Breast epithelium (tissue), 4 donors: ENCODE data around the gene HBEGF. TPM values are rescaled to one million over a fixed set of nuclear protein-coding genes. Genes with fewer than 3 reads are reported as not detected.

Experiments
- DNase-seq, 2 donors: peaks; one replicate each; pipeline ENCODE4 v3.0.0-alpha.2; 2019; ENCODE audit warnings: low spot score in 2 of 2
- H3K27ac ChIP-seq, 2 donors: fragments of 200-600 bp; sonication (generic) in 1 of 2; one replicate each; pipeline ENCODE4 v1.5.1; 2016 to 2019; ENCODE audit warnings: mild to moderate bottlenecking in 1 of 2
- H3K27me3 ChIP-seq, 2 donors: fragments of 200-600 bp; sonication (generic) in 1 of 2; one replicate each; pipeline versions ENCODE4 v1.5.1 to v1.6.0; 2017 to 2019; ENCODE audit warnings: control low read depth in 1 of 2, mild to moderate bottlenecking in 1 of 2
- H3K36me3 ChIP-seq: fragments of 200-600 bp; one replicate; pipeline ENCODE4 v1.5.1; 2019
- H3K4me1 ChIP-seq, 2 donors: fragments of 200-600 bp; sonication (generic); one replicate each; pipeline ENCODE4 v1.5.1; 2016 to 2019; ENCODE audit warnings: control low read depth in 1 of 2
- H3K4me3 ChIP-seq, 3 donors: fragments of 200-600 bp; sonication (generic); 1 replicate in 2 of 3; 2 replicates in 1 of 3; pipeline ENCODE4 v1.5.1; 2016 to 2019; ENCODE audit warnings: mild to moderate bottlenecking in 3 of 3, moderate library complexity in 2 of 3
- H3K9me3 ChIP-seq, 2 donors: fragments of 200-600 bp; sonication (generic) in 1 of 2; one replicate each; pipeline ENCODE4 v1.5.1; 2016 to 2019; ENCODE audit warnings: control low read depth in 1 of 2
- POLR2A ChIP-seq: fragments of 450-650 bp; IDR thresholded peaks from one replicate; pipeline ENCODE4 v1.6.1; 2016; ENCODE audit warnings: antibody characterized with exemption, mild to moderate bottlenecking, moderate library complexity
- POLR2AphosphoS5 ChIP-seq, 3 donors: sonication (generic); formaldehyde crosslinking; IDR thresholded peaks; one replicate each; pipeline ENCODE4 v1.6.1; 2017; ENCODE audit warnings: antibody characterized with exemption in 3 of 3
- intact Hi-C: fragments of 100-400 bp; cut with DNase I; formaldehyde crosslinking; loops from one replicate; pipeline ENCODE4 v1.15.1; 2023; ENCODE audit warnings: low total_unique reads
- total RNA-seq, 3 donors: library from RNA; depleted of rRNA; stranded (reverse); fragments of >200 nt; gene quantifications; one replicate each; pipeline ENCODE4 v1.1.0, GENCODE V29; 2016
- TF ChIP-seq, protein P1 (sequence below), 3 donors: fragments of 450-650 bp; IDR thresholded peaks; one replicate each; pipeline ENCODE4 v1.5.1; 2016 to 2017; ENCODE audit warnings: antibody characterized with exemption in 3 of 3, mild to moderate bottlenecking in 3 of 3, moderate library complexity in 3 of 3

Gene HBEGF
- total RNA-seq, 3 donors from 2014 or later, result 4.3 to 22.9 (median 13.5) TPM

DNA sequence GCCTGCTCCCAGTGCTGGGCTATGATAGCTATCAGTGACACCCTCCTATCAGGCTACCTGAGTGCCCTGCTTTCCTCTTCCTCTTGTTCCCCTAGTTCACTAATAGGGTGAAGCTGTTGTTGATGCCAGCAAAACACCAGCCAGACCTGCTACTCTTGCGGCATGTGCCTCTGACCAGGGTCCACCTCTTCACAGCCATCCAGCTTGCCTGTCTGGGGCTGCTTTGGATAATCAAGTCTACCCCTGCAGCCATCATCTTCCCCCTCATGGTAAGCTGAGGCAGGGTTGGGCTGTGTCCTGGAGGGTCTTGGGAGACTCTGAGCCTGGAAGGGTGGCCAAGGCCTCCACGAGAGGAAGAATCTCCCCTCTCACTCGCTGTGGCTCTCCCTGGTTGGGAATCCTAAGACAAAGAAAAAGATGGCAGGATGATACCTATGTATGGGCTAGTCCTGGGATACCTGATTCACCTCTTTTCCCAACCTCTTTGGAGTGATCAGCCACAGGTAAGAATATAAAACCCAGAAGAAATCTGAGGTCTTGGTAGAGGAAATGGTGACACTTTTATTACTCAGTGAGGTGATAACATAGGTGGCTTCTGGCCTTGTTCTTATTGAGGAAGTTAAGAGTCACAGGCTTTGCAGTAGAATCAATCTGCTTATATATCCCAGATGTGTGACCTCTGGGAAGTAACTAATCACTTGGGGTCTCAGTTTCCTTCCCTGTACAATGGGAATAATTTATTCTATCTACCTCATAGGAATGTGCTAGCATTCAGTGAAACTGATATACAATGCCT is 25.2 kb upstream of the HBEGF start:
- intact Hi-C loops, result no loop called here
- DNase-seq, result no peak
- Histone ChIP-seq H3K36me3 (no peaks in the 10 kb centered on the region), H3K27me3 (no peaks in the 10 kb centered on the region), H3K4me3 (no peak overlapping the region), H3K9me3 (no peaks in the 10 kb centered on the region), H3K4me1 (no peaks in the 10 kb centered on the region), H3K27ac (no peak overlapping the region)
- TF ChIP-seq, protein P1, sequence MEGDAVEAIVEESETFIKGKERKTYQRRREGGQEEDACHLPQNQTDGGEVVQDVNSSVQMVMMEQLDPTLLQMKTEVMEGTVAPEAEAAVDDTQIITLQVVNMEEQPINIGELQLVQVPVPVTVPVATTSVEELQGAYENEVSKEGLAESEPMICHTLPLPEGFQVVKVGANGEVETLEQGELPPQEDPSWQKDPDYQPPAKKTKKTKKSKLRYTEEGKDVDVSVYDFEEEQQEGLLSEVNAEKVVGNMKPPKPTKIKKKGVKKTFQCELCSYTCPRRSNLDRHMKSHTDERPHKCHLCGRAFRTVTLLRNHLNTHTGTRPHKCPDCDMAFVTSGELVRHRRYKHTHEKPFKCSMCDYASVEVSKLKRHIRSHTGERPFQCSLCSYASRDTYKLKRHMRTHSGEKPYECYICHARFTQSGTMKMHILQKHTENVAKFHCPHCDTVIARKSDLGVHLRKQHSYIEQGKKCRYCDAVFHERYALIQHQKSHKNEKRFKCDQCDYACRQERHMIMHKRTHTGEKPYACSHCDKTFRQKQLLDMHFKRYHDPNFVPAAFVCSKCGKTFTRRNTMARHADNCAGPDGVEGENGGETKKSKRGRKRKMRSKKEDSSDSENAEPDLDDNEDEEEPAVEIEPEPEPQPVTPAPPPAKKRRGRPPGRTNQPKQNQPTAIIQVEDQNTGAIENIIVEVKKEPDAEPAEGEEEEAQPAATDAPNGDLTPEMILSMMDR (IDR thresholded peaks at IDR 0.05), result no peak
- TF ChIP-seq POLR2A (no peak), POLR2AphosphoS5 (IDR thresholded peaks at IDR 0.05) (no peak)

DNA sequence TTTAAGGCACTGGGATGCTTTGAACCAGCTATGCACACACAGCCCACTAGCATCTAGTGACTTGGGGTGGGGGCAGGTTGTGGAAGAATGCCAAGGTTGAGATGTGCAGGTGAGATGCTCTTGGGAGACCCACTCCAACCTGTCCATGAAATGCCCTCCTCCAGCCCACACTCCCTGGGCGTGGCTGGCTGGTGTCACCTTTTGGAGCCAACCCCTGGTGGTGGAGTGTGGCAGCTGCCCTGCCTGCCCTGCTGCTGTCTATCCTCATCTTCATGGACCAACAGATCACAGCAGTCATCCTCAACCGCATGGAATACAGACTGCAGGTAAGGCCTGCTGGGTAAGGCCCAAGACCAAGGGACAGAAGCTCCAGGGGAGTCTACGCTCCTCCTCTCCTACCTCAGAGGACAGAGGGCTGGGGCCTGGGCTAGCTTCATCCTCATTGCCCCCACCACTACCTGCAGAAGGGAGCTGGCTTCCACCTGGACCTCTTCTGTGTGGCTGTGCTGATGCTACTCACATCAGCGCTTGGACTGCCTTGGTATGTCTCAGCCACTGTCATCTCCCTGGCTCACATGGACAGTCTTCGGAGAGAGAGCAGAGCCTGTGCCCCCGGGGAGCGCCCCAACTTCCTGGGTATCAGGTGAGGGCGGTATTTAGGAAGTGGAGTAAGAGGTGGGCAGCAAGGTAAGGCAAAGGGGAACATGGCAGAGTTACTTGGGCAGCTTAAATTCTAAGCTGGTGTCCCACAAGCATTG is 21.0 kb upstream of the HBEGF start:
- H3K27me3 ChIP-seq, result no peaks in the 10 kb centered on the region
- H3K4me3 ChIP-seq, result no peak overlapping the region
- H3K4me1 ChIP-seq, result no peaks in the 10 kb centered on the region
- H3K36me3 ChIP-seq, result no peaks in the 10 kb centered on the region
- H3K27ac ChIP-seq, result no peak overlapping the region
- DNase-seq, result no peak
- TF ChIP-seq, protein P1 (IDR thresholded peaks at IDR 0.05), result no peak
- TF ChIP-seq POLR2AphosphoS5 (IDR thresholded peaks at IDR 0.05) (no peak), POLR2A (no peak)
- H3K9me3 ChIP-seq, result no peaks in the 10 kb centered on the region
- intact Hi-C loops, result no loop called here

DNA sequence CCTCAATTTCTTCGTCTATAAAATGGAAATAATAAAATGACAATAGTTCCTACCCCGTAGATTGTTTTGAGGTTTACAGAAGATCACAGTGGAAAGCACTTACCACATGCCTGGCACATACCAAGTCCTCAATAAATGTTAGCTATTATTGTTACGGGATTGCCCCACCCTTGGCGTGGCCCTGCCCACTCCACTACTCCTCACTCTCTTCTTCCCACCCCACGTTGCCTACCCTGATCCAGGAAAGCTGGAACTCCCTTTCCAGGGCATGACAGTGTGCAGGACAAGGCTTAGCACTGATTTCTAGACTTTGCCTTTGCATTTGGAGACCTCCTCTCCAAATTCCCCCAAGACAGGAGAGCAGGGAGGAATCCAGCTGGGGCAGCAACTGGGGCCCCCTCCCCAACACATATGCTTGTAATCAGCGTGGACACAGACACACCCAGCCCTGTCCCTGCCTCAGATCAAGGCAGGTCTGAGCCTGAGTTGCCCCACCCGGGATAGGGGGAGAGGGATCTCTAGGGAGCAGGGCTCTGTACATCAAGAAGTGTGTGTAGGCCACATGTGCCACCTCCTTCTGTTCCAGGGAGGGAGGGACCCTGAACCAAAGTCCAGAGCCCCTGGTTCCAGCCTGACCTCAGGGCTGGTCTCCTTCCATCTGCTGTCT is 20.3 kb upstream of the HBEGF start:
- intact Hi-C loops, result no loop called here
- Histone ChIP-seq H3K27me3 (no peaks in the 10 kb centered on the region), H3K4me1 (no peaks in the 10 kb centered on the region), H3K4me3 (no peak overlapping the region), H3K27ac (no peak overlapping the region), H3K36me3 (no peaks in the 10 kb centered on the region), H3K9me3 (no peaks in the 10 kb centered on the region)
- no peak for DNase-seq
- TF ChIP-seq, protein P1 (IDR thresholded peaks at IDR 0.05), result no peak
- TF ChIP-seq POLR2AphosphoS5 (IDR thresholded peaks at IDR 0.05), result no peak
- TF ChIP-seq POLR2A, result no peak

DNA sequence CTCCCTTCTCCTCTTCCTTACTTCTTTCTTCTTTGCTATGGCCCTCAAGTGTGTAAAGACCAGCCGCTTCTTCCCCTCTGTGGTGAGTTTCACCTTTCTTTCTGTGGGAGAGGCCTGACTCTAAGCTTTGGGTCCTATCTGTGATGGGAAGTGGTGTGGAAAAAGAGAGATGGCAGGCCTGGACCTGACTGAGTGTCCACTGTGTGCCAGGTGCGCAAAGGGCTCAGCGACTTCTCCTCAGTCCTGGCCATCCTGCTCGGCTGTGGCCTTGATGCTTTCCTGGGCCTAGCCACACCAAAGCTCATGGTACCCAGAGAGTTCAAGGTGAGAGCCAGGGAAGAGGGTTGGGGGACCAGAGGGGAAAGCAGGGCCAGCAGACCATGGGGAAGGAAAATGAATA is 19.5 kb upstream of the HBEGF start:
- no peak for DNase-seq
- H3K36me3 ChIP-seq, result no peaks in the 10 kb centered on the region

More for the DNA sequence above, 19.5 kb upstream of the HBEGF start:
- Histone ChIP-seq H3K4me3 (no peak overlapping the region), H3K4me1 (no peaks in the 10 kb centered on the region), H3K27ac (no peak overlapping the region), H3K9me3 (no peaks in the 10 kb centered on the region), H3K27me3 (no peaks in the 10 kb centered on the region)
- TF ChIP-seq POLR2A, result no peak
- TF ChIP-seq, protein P1 (IDR thresholded peaks at IDR 0.05), result no peak
- TF ChIP-seq POLR2AphosphoS5 (IDR thresholded peaks at IDR 0.05), result no peak
- intact Hi-C loops, result no loop called here
